GM12892 (cell line): ENCODE results near the gene CAMKV.

Experiments
- POLR2A ChIP-seq: IDR thresholded peaks from 2 replicates; pipeline ENCODE4 v1.6.1; 2011; ENCODE audit warnings: low read depth, low read length, control low read depth
- POLR2AphosphoS5 ChIP-seq: IDR thresholded peaks from 2 replicates; pipeline ENCODE4 v1.6.1; 2011; ENCODE audit warnings: low read depth, low read length, control low read depth
- TAF1 ChIP-seq: IDR thresholded peaks from 2 replicates; pipeline ENCODE4 v1.6.1; 2011; ENCODE audit warnings: low read depth, mild to moderate bottlenecking, control low read depth, low read length, borderline replicate concordance

DNA sequence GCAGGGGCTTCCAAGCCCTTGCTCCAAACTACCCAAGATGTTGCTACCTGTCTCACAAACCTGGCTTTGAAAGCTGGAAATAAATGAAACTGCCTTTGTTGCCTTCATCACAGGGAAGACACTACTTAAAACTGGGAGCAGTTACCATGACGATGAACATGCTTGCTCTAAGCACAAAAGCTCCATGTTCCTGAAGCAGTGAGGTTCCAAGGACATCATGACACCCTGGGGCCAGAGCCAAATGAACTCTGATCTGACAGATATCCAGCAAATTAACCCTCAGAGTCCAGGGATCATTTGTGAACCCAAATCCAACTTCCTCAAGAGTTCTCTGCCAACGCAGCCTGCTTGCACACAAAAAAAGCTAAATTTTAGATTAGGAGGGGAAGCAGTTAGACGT is 24.0 kb downstream of the CAMKV start:
- TF ChIP-seq POLR2A: no peak
- no peak for TF ChIP-seq POLR2AphosphoS5
- TF ChIP-seq TAF1: no peak
